ENCODE results near the gene ADGRV1. TPM values are rescaled to one million over a fixed set of nuclear protein-coding genes. Genes with fewer than 3 reads are reported as not detected.
"Not testable (repeated sequence)": the region's sequence is repeated elsewhere in the genome, so short reads cannot be mapped to it uniquely, and the experiment has no call there.

ADGRV1 gene
- total RNA-seq, 1 donor from 2014 or later, result 0.69 TPM

- TF ChIP-seq, protein P1, sequence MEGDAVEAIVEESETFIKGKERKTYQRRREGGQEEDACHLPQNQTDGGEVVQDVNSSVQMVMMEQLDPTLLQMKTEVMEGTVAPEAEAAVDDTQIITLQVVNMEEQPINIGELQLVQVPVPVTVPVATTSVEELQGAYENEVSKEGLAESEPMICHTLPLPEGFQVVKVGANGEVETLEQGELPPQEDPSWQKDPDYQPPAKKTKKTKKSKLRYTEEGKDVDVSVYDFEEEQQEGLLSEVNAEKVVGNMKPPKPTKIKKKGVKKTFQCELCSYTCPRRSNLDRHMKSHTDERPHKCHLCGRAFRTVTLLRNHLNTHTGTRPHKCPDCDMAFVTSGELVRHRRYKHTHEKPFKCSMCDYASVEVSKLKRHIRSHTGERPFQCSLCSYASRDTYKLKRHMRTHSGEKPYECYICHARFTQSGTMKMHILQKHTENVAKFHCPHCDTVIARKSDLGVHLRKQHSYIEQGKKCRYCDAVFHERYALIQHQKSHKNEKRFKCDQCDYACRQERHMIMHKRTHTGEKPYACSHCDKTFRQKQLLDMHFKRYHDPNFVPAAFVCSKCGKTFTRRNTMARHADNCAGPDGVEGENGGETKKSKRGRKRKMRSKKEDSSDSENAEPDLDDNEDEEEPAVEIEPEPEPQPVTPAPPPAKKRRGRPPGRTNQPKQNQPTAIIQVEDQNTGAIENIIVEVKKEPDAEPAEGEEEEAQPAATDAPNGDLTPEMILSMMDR (conservative IDR thresholded peaks at IDR 0.05; ENCODE audit: low read depth, low read length), result no peak
- DNase-seq (ENCODE audit: low read depth), result no peak
- H3K4me3 ChIP-seq (ENCODE audit: low read depth, low read length), result no peak overlapping the region
Observed at GRCh38 chr5:90916947-90917800, 358.6 kb downstream of the ADGRV1 start.

- no peak overlapping the region for H3K4me3 ChIP-seq (ENCODE audit: low read depth, low read length)
- TF ChIP-seq, protein P1 (conservative IDR thresholded peaks at IDR 0.05; ENCODE audit: low read depth, low read length), result no peak
- no peak for DNase-seq (ENCODE audit: low read depth)
Observed at GRCh38 chr5:90917928-90918668, 359.5 kb downstream of the ADGRV1 start.

DNA sequence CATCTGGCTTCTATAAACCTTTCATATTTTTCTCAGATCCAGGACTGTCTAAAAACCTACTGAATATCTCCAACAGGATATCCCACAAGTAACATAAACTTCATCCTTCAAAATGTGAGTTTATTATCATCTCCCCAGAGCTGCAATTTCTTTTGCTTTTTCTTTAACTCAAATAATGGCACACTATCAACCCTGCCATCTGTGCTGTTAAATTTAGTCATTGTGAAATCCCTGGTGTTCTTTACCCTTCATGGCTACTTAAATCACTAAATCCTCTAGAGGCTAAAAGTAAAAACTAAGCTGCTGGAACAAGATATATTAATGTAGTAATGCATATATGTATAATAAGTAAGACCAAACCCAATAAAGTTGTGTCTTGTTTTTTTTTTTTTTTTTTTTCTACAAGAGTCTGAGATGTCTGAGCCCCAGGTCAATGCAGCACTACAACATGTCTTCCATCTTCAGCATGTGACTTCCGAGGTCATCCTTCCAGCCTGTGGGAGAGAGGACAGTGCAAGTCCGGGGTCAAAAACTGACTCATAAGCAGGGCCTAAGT lies 362.9 kb downstream of the ADGRV1 start:
- no peak overlapping the region for H3K4me3 ChIP-seq (ENCODE audit: low read depth, low read length)
- TF ChIP-seq, protein P1 (conservative IDR thresholded peaks at IDR 0.05; ENCODE audit: low read depth, low read length), result no peak
- no peak for DNase-seq (ENCODE audit: low read depth)

GRCh38 chr5:90924222-90924621 lies 365.6 kb downstream of the ADGRV1 start:
- DNase-seq (ENCODE audit: low read depth); H3K4me3 ChIP-seq (ENCODE audit: low read depth, low read length): not testable (repeated sequence)

GRCh38 chr5:90929013-90929839 lies 370.6 kb downstream of the ADGRV1 start:
- not testable (repeated sequence) for DNase-seq (ENCODE audit: low read depth)

DNA sequence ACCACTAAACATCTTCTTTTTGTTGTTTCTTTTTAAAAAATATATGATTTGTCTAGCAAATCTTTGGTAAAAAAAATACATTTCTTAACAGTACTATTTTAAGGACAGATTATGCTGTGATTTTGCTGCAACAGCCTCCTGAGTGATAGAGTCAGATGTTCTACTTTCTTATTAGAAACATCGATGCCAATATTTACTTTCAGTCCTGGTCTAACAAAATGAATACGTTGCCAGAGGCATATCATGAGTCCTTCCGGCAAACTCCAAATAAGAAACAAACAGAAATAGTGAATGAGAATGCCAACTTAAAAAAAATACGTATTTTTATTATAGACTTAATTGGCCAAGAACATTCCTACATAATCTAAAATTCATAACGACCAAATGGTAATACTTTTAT lies 371.5 kb downstream of the ADGRV1 start:
- DNase-seq (ENCODE audit: low read depth), result no peak
- no peak overlapping the region for H3K4me3 ChIP-seq (ENCODE audit: low read depth, low read length)
- TF ChIP-seq, protein P1 (conservative IDR thresholded peaks at IDR 0.05; ENCODE audit: low read depth, low read length), result no peak

More at GRCh38 chr5:90929013-90929839, 370.6 kb downstream of the ADGRV1 start:
- H3K4me3 ChIP-seq (ENCODE audit: low read depth, low read length), result not testable (repeated sequence)

DNA sequence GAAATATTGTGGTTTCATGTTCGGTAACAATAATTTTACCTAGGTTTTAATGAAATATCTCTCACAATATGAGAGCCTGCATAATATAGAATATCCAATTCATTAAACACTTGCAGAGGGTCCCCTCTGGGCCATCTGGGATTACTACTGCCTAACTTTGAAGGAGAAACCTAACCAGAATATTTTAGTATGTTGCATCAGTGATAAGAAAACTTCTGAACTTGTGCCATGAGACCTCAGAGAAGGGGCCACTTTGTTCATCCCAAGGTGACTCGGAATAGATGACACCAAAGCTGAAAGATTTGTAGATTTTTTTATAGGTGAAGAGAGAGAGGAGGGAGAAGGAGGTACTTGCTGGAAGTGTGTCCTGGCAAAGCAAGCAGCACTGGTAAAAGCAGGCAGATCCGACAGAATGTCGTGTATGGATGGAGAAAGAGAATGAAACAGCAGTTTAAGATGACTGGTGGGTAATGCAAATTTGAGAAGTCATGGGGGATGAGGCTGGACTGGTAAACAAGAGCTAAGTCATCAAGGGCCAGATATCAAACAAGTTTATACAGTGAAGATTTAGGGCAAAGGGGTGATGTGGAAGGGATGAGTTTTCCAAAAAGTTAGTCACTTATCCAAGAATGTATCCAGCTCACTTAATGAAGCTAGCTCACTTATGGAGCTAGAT lies 372.3 kb downstream of the ADGRV1 start:
- H3K4me3 ChIP-seq (ENCODE audit: low read depth, low read length), result no peak overlapping the region
- no peak for DNase-seq (ENCODE audit: low read depth)
- TF ChIP-seq, protein P1 (conservative IDR thresholded peaks at IDR 0.05; ENCODE audit: low read depth, low read length), result no peak
